GM18873 (cell line): ENCODE data around the gene MITF.

Experiments
- ATAC-seq: cut with Tn5 transposase; IDR thresholded peaks from one replicate; pipeline ENCODE4 v1.9.1; 2021; ENCODE audit warnings: mild to moderate bottlenecking, moderate library complexity, moderate number of reproducible peaks; ENCODE audit not compliant: unreplicated experiment, low FRiP score

The MITF gene

GRCh38 chr3:69868841-69869420 is 129.7 kb downstream of the MITF start:
- ATAC-seq, result no peak

- no peak for ATAC-seq
Observed at GRCh38 chr3:69869643-69870042, 130.4 kb downstream of the MITF start.

- ATAC-seq, result no peak
Observed at GRCh38 chr3:69871251-69871650, 132.0 kb downstream of the MITF start.

- ATAC-seq, result no peak
Observed at GRCh38 chr3:69871868-69872267, 132.6 kb downstream of the MITF start.

DNA sequence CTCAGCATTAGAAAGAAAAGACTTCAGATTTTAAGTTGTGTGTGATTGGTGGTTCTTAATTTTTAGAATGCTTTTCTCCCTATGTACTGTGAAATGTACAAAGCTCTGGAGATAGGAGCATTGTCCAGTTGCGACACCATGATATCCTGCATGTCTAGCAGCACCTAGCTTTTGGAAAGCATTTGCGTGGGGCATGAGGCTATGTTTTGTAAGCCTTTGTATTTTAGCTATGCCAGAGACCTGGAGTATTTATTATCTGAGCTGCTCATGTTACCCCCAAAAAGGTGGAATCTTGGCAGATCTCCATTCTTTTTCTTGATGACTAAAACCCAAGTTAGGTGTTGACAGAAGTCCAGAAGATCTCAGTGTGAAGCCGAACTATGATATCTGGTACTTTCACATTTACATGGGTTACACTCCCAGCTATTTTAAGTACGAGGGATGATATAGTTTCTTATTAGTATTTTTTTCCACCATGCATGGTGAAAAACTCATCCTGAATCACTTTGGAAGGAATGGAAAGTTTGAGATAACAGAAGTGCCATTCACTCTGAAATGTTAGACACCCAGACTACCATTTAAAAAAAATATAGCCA is 133.6 kb downstream of the MITF start:
- no peak for ATAC-seq

DNA sequence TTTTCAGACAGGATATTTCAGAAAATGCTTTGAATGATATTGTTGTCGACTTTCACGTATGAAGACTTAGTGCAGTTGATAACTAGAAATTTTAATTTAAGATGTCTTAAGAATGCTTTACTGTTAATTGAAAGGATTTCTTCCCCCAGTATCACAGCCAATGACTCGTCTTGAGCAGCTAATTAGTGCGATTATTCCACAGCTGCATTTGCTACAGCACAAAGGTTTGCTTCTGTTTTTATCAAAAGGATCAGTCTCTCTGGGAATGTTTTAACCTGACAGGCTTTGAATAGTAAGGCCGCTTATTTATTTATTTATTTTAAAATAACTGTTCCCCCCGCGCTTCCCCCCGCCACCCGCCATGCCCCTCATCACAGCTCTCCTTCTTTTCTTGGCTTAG is 136.8 kb downstream of the MITF start:
- ATAC-seq, result no peak

DNA sequence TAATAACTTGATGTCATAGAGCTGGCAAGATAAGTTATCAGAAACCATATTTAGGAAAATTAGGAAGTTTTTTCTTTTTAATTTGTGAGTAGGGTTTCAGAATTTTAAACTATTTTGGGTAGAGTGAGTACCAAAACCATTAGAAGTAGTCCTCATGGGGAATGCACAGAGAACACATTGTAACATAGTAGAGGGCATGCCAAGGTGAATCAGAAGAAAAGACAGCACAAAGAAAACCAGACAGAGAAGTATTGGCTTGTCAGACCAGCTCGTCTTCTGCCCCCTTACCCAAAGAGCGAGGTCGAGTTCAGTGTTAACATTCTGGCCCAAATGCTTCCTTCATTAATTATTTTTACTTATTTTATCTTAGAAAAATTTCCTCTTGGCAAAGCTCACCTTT is 139.0 kb downstream of the MITF start:
- ATAC-seq, result no peak

GRCh38 chr3:69879051-69879450 is 139.8 kb downstream of the MITF start:
- no peak for ATAC-seq

- no peak for ATAC-seq
Observed at GRCh38 chr3:69880069-69880640, 140.9 kb downstream of the MITF start.

GRCh38 chr3:69881051-69881450 is 141.8 kb downstream of the MITF start:
- no peak for ATAC-seq

- no peak for ATAC-seq
Observed at GRCh38 chr3:69881756-69882428, 142.6 kb downstream of the MITF start.

DNA sequence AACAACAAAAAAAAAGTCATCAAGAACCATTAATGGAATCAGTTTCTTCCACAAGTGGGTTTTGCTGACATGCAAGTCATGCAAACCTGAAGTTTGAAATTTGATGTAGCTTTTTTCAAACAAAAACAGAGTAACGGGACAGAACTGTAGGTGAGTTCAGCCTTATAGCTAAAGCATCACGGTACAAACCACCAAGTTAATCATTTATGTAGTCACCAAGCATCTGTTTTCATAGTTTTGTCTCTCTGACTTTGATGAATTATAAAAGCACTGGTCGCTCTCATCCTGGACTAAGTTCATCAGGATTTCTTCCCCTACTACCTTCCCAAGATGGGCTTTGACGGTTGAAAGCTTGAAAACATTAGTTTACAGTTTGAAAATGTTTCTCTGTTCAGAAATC is 143.3 kb downstream of the MITF start:
- ATAC-seq, result no peak

DNA sequence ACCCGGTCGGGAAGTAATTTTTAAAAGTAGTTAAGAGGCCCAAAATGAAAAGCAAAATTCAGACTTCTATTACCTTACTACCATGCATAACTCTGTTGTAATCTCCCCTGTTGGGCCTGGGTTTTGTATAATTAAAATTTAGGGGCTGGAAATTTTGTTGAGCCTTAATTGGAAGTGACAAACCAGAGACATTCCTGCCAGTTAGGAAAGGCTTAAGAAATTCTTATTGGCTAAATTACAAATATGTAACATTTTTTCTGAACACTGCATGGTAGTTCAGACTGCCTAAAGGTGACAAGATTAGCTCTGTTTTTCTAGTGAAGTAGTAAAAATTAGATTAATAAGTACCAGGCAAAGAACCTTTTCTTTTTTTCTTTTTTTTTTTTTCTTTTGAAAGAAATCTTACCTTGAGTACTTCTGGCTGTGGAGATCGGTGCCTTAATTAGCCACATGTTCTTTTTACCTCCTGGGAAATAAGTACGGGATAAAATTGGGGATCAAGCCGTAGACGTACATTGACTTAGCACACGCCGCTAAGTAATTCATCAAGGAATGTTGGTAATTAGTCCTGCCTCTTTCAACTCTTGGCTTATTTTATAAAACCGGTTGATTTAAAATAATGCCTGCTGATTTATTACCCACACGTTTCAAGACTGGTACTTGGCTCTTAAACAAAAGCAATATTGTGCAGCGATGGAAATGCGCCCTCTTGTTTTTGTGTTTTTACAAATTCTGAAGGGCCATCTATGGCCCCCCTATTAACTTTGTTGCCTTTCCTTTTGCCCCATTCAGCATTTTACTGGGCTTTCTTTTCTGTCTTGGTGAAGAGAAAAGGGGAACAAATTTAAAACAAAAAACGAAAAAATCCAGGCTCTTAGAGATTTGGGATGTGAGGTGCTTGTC is 149.0 kb downstream of the MITF start:
- ATAC-seq, result no peak

GRCh38 chr3:69888943-69889315 is 149.7 kb downstream of the MITF start:
- ATAC-seq, result no peak

- ATAC-seq, result no peak
Observed at GRCh38 chr3:69890084-69890483, 150.8 kb downstream of the MITF start.

GRCh38 chr3:69890691-69891090 is 151.4 kb downstream of the MITF start:
- no peak for ATAC-seq

- no peak for ATAC-seq
Observed at GRCh38 chr3:69892706-69893105, 153.4 kb downstream of the MITF start.

DNA sequence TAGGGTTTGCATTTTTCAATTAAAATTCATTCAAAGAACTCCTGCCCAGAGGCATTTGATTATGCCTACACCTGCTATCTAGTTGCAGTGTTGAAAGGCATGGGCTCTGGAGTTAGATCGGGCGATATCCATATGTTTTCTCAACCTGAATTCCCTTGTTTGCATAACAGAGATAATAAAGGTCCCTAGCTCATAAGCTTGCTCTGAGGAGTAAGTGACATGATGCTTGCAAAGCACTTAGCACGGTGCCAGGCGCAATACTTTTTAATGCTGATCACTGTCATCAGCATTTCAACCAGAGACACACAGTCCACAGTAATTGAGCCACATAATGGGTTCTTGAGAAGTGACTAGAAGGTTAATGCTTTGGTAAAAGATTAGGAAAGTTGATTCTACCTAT is 154.0 kb downstream of the MITF start:
- no peak for ATAC-seq

- no peak for ATAC-seq
Observed at GRCh38 chr3:69896095-69896494, 156.8 kb downstream of the MITF start.

GRCh38 chr3:69900331-69900730 is 161.1 kb downstream of the MITF start:
- no peak for ATAC-seq

DNA sequence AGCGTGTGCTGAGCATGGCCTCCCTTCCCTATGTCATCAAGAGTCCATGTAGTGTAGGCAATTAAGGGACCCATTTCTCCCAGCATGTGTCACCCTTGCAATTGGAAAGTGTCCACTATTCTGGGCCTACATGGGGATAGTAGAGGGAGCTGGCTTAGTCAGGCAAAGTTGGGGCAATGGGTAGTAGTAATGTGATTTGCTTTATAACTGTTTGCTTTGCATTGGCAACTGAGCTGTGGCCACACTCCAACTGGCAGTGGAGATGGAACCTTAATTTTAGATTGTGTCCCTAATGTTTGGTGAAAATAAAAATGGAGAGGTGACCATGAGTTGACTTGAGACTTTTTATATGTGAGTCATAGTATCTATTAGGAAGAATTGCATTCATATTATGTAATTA is 162.5 kb downstream of the MITF start:
- no peak for ATAC-seq
